DMS53 treated with DMSO at 0.1 percent for 48 hours (cell line): Measurements from ENCODE around the gene RAB7A.

Source experiments
- DNase-seq: peaks from one replicate; lab custom pipeline; 2025; ENCODE audit not compliant: unreplicated experiment; lab: John Stamatoyannopoulos, UW

Gene RAB7A

DNA sequence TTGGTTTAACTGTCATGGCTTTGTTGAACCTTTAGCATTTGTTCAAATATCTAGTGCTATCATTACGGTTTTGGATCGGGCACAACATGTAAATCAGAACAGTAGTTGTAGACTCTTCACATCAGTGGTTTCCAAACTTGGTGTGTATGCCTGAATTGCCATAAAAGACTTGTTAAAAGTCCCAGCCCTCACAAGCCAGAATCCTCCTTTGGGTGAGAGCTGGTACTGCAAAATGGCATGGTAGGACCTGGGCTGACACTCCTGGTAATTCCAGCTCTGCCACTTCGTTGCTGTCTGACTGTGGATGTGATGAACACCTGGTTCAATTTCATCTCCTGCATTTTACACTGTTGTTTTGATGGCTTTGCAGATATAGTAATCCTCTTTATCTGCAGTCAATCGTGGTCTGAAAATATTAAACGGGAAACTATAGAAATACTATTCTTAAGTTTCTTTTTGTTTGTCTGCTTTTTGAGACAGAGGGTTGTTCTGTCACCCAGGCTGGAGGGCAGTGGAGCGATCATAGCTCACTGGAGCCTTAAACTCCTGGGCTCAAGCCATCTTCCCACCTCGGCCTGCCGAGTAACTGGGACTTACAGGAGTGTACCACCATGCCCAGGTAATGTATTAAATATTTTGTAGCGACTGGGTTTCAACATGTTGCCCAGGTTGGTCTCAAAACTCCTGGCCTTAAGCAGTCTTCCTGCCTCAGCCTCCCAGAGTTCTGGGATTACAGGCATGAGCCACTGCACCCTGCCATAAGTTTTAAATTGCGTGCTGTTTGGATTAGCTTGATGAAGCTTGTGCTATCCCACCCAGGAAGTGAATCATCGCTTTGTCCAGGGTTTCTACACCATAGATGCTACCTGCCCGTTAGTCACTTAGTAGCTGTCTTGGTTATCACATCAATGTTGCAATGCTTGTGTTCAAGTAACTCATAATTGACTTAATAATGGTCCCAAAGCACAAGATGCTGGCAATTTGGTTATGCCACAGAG, 61.6 kb downstream of the RAB7A start:
- peak; percentile 8 for DNase-seq

DNA sequence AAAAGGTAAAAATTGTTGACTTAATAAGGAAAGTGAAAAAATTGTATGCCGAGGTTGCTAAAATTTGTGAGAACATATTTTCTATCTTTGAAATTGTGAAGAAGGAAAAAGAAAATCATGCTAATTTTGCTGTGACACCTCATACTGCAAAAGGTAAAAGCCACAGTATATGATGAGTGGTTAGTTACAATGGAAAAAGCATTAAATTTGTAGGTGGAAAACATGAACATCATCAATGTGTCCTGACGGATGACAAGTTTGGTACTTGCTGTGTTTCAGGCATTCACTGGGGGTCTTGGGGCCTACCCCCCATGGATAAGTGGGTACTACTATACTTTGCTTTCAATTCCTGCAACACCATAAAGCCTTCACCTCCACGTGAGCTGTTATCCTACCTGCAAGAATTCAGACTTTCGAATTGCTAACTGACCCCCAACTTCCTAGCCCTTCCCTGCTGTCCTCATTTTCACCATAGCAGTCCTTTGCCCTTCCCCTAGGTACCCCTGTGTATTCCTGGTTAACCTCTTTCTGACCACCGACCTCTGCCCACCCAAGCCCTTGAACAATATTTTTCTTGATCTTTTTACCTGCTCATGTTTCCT, 62.4 kb downstream of the RAB7A start:
- no peak for DNase-seq

DNA sequence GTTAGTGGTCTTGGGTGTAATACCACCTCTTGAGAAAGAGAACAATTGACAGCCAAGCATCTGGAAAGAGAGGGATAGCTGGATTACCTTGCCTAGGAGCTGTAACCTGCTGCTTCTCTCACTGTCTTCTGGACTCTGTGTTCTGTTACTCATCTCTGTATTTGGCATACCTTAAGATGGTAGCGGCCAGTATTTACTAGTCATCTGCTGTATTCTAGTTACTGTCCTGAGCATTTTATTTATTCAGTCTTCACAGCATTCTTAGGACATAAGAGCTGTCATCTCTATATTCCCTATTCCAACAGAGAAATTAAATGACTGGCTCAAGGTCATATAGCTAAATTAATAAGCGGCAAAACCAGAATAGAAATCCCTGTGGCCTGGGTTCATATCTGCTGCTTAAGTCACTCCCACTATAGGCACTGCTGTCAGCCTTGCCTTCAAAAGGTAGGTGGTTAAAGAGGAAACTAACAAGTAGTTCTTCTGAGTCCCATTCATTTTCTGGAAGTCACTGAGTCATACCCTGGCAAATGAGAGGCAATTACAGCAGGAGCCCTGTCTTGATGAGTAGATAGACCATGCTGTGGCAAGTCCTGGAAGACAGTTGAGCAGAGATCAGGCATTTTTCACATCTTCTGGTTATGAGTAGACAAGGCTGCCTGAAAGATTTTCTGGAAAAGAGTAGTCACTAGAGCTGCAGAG, 68.2 kb downstream of the RAB7A start:
- no peak for DNase-seq

DNA sequence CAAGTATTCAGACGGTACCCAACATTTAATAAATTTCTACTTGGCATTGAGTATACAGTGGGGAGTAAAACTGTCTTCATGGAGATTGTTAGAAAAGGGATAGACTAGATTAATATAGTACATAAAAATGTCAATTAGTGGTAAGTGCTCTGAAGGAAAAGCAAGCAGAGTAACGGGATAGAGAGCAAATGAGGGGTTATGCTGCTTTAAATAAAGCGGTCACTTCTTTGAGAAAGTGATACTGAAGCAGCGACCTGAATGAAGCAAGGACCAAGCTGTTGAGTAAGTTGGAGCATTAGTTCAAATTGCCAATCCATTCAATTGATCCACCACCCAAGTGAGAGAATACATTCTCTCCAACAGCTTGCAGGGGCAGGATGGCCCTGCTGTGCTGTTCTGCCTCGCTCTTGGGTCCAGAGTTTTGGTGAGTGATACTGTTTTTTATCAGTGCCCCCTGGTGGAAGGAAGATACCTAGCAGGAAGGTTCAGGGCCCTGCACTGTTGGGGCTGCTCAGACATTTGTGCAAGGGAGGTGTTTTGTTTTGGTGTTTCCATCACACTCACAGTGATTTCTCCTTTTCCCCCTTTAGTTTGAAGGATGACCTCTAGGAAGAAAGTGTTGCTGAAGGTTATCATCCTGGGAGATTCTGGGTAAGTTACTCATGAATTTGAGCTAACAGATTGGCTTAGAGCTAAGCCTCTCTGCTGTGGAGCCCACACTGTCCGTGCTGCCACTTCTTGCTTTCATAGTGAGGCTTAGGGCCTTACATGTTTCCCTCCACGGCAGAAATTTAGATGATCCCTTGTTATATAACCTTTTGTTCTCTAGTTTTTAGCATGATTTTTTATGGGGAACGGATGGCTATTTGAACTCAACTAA, 69.0 kb downstream of the RAB7A start:
- peak; percentile 25 for DNase-seq

DNA sequence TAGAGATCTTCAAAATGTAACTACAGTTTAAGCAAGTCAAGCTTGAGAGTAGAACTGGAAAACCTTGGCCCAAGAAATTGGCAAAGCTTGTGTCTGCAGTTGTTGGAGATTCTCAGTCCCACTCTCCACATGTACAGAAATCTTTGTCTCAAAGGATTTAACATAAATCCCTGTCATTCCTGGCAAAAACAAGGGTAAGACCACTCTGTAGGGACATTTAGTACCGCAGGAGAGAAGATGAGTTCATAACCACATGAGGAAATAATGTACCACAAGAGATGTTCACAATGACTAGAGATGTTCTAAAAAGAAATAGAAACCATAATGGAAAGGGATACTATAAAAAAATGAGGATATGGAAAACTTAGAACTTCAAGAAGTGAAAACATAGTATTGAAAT, 73.7 kb downstream of the RAB7A start:
- DNase-seq = no peak

GRCh38 chr3:128800241-128801187, 74.5 kb downstream of the RAB7A start:
- no peak for DNase-seq

DNA sequence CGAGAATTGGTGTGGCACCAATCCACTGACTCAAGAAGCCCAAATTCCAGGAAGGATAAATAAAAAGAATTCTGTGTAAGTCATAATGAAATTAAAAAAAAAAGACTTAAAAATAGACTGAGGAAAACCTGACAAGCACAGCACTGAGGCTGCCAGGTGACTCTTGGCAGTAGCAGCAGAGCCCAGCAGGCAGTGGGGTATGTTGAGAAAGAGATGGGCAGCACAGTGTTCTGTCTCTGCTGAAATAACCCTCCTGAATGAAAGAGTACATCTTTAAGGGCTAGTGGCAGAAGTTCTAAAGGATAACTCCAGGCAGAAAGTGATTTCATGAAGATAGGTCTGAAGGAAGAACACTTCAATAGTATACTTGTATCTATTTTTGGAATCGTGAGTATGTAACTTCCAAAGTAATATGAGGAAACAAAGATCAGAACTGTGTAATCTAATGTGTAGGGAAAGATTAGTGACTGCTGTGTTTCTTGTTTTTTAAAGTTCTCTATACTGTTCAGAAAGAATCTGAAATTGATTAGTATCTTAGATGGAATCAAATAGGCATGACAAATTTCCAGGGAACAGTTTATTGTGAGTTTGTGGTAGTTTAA, 75.9 kb downstream of the RAB7A start:
- DNase-seq = no peak

DNA sequence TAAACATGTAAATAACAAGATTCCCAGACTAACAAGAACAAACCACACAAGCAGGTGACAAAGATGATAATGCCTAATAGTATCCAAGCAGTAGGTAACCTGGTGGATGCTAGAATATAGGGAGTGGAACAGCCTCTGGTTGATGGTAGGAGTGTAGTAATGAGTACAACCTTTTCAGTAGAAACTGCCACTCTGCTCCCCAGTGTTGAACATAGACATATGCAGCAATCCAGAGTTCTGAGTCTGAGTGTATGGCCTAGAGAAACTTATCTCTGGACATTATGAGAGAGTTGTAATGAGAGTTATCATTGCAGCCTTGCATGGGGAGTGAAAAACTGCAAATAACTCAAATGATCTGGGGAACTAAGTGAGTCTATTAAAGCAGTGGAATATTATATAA, 77.3 kb downstream of the RAB7A start:
- no peak for DNase-seq

DNA sequence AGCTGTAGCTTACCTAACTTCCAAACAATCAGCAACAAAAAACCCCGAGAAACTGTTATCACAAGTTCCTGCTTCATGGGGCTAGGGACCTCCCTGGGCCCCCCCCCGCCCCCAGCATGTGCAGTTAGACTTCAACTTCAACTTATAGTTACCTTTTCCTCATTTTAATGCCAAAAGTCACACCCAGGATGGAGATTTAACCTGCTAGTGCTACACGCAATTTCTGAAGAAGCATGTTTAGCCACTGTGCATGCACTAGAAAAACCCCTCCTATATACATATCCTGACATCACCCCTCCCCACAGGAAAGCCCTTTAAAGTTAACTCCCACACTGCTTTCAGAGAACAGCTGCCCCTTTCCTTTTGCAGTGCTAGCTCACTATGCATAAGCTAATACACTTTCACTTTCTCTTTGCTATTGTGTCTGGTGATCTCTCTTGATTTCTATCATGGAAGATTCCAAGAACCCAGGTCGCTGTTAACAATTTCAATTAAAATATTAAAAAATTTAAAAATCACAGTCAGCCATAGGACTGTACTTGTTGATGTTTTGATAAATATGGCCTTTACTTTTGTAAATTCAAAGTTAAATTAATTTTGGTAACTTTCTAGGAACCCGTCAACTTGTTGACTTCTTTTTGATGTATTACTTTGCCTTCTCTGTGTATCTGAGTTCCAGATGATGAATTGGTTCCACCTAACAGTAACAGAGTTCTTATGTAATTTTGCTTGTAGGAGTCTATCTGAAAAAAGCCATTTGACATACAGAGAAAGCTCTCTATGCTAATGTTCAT, 78.2 kb downstream of the RAB7A start:
- no peak for DNase-seq

DNA sequence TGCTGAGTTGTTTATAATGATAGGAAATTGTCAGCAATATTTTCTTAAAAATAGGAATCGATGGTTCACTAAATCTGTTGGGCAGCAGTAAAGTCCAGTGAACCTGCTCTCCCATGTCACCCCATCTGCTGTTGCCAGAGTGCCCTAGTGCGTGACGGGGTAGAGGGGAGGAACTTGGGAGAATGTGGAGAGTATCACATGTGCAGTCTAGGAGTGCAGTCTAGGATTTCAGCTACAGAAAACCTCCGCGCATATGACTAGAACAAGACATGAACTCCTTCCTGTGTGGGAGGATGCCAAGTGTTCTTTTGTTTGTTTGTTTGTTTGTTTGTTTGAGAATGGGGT, 78.8 kb downstream of the RAB7A start:
- DNase-seq = no peak

- DNase-seq = no peak
These were observed 79.8 kb downstream of the RAB7A start for GRCh38 chr3:128805772-128806171.

DNA sequence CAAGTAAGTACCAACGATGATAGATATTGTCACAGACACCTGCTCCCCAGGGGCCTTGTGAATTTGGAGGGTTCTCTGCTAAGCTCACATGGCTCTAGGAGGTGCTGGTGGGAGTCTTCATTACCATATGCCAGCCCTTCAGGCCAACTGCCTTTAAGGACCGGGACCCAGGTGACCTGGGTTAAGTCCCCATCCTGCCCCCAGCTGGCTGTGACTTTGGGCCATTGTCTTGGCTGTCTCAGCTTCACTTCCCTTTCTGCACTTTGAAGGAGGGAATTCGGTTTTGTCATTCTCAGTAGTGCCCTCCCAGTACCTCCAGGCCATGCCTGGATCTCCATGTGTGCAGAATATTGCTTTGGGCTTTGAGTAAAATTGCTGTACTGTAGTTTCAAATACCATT, 80.6 kb downstream of the RAB7A start:
- DNase-seq = no peak

DNA sequence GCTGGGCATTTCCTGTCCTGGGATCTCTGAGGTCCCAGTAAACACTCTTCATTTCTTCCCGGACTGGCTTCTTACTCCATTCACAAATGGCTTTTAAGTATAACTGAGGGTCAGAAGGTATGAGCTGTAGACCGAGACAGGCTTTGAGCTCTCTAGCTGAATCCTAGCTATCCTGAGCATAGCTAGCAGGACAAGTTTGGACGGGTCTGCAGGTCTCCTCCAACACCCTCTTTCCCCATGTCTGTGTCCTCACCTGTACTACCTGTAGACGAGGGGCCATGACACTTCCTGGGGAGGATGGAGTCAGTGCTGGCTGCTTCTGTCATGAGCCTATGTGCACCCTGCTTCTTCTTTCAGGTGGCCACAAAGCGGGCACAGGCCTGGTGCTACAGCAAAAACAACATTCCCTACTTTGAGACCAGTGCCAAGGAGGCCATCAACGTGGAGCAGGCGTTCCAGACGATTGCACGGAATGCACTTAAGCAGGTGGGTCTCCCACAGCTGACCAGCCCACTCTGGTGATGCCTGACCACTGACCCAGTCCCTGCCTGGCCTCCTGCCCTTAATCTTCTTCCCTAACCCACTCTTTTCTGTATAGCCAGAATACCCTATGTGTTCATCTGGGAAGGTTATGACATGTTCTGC, 81.3 kb downstream of the RAB7A start:
- DNase-seq = no peak

DNA sequence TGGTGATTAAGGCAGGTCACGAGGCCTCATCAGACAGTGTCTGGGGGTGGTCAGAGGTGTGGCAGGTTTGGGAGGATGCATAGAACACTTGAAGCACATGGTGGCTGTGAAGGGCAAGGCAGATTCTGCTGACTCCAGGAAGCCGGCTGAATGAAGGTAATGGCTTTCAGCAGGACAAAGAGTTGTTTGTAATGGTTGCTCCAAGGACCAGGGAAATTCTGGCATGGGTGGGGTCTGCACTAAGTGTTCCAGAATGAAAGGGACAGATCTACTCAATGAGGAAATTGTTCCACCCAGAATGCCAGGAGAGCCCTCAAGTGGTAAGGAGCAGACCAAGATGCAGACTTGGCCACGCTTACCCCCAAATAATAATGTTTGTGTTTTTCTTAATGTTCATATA, 82.7 kb downstream of the RAB7A start:
- no peak for DNase-seq

GRCh38 chr3:128813097-128813496, 87.1 kb downstream of the RAB7A start:
- DNase-seq = no peak

- DNase-seq = no peak
These were observed 88.1 kb downstream of the RAB7A start for GRCh38 chr3:128814060-128814459.

DNA sequence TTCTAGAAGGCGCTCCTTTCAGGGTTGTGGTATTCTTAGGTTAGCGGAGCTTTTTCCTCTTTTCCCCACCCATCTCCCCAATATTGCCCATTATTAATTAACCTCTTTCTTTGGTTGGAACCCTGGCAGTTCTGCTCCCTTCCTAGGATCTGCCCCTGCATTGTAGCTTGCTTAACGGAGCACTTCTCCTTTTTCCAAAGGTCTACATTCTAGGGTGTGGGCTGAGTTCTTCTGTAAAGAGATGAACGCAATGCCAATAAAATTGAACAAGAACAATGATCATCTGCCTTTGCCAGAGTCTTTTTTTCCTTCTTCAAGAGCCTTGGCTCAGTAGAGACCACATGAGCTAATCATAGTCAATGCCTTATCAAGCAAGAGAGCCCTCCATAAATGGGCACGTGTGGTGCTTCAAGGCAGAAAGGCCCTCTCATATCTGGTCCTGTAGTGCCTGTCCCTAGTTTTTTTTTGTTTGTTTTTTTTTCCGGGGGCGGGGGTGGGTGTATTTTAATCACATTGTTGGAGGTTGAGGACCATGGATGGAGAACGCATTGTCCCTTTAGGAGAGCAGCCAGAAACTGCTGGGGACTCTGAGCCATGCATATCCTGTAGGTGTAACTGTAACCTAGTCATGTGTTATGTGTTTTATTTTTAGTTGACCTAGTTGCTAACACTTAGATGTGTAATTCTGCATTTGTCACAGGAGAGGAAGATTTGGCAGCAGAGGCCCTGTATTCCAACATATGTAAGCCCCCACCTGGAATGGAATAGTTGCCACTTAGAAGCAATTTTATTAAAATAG, 88.7 kb downstream of the RAB7A start:
- DNase-seq = no peak
